ENCODE results near the gene POPDC3. TPM values are rescaled to one million over a fixed set of nuclear protein-coding genes. Genes with fewer than 3 reads are reported as not detected.

POPDC3 gene
- total and polyA plus RNA-seq, 2 of the 4 experiments (the other 2 are of a cell fraction): 22.7 to 25.8 TPM

GRCh38 chr6:105135907-105136430 is 43.8 kb downstream of the POPDC3 start:
- WGBS, 2 experiments (ENCODE audit: extremely low coverage in 2 of 2, insufficient read length in 1 of 2): 42% methylated on average over 2 of the region's 24 CpGs; no CpG with 5 or more reads in 1 of the 2 experiments
- Histone ChIP-seq H2AFZ (replicated peaks; ENCODE audit: low read length, poor library complexity) (peak overlapping the region; percentile 97), H3K9me3 (ENCODE audit: control insufficient read depth, insufficient read depth, low read length) (no peaks in the 10 kb centered on the region), H3K27ac (ENCODE audit: insufficient read depth, low read length) (peak overlapping the region; percentile 42; the same call in 1 of the 2 replicates), H2BK20ac (ENCODE audit: low read depth, low read length) (no peak overlapping the region), H4K5ac (ENCODE audit: low read depth, low read length) (no peak overlapping the region), H2BK120ac (ENCODE audit: low read depth, low read length) (no peak overlapping the region), H4K91ac (ENCODE audit: insufficient read depth, low read depth, low read length) (0 out of 2 replicates have a peak overlapping the region, but pooled peaks have one; percentile 1), H3K27me3 (ENCODE audit: control insufficient read depth, insufficient read depth, low read length) (no peaks in the 10 kb centered on the region), H3K9ac (ENCODE audit: low read depth, low read length) (peak overlapping the region; percentile 62), H3K14ac (replicated peaks; ENCODE audit: low read depth, low read length) (peak overlapping the region; percentile 92), H2BK15ac (ENCODE audit: low read depth, low read length) (no peak overlapping the region), H3K4me3 (ENCODE audit: insufficient read depth, low read depth, low read length) (peak overlapping the region; percentile 86), H2BK5ac (ENCODE audit: low read depth, low read length, poor library complexity, severe bottlenecking) (peak overlapping the region; percentile 30), H3K4me2 (ENCODE audit: low read depth, low read length) (peak overlapping the region; percentile 74), H3K23ac (ENCODE audit: low read depth, low read length) (peak overlapping the region; percentile 97; the same call in 1 of the 2 replicates), H3K56ac (ENCODE audit: extremely low read depth, insufficient read depth, low read length) (peak overlapping the region; percentile 83), H4K20me1 (ENCODE audit: insufficient read depth, low read length) (peaks cover 4% of the 10 kb centered on the region; the same call in 1 of the 2 replicates), H3K9me1 (ENCODE audit: insufficient read depth, low read length) (peaks cover 3% of the 10 kb centered on the region; the same call in 1 of the 2 replicates), H3K36me3 (ENCODE audit: control insufficient read depth, insufficient read depth, low read length) (no peaks in the 10 kb centered on the region; the same call in 1 of the 2 replicates), H4K8ac (ENCODE audit: low read depth in 2 of 2, low read length in 2 of 2) (peak overlapping the region in 1 of 2 experiments; percentile 38; a peak in 2 of 4 replicates), H2AK5ac (ENCODE audit: low read depth, low read length) (no peak overlapping the region), H3K4me1 (ENCODE audit: control insufficient read depth, insufficient read depth, low read length) (no peaks in the 10 kb centered on the region), H2AK9ac (replicated peaks; ENCODE audit: low read depth, low read length, poor library complexity) (peak overlapping the region; percentile 79), H3K18ac (ENCODE audit: low read depth, low read length) (no peak overlapping the region), H3K4ac (ENCODE audit: low read depth, low read length) (0 out of 2 replicates have a peak overlapping the region, but pooled peaks have one; percentile 39), H3K79me1 (ENCODE audit: low read depth in 1 of 2, low read length in 2 of 2) (peaks cover 4 to 20% of the 10 kb centered on the region in 2 experiments; a peak in 2 of 4 replicates)
- dilution Hi-C loops (cut with HindIII; ENCODE audit: low sequenced_read_pairs, unreplicated experiment) (no loop called here), intact Hi-C loops (cut with micrococcal nuclease) (loop anchor here (1.0 to 2.0 kb wide), 2 partner anchors 224 to 267 kb away; partner anchors contain the start of gene PREP), in situ Hi-C loops (cut with MboI; ENCODE audit: low sequenced_read_pairs) (no loop called here)
- peak; percentile 13 for ATAC-seq (ENCODE audit: low read depth)
- DNase-seq: peak; percentile 22
- CTCF ChIA-PET: interaction anchor here (1.0 to 1.4 kb wide), 4 partner anchors 9 to 192 kb away, joined by 3 to 4 read pairs (median 4); no protein-coding TSS in a partner anchor
- BruUV-seq (replicated peaks): no TSS peak
- POLR2A ChIA-PET (ENCODE audit: unreplicated experiment): interaction anchor here (0.6 kb wide), 1 partner anchor 19 kb away, joined by 3 read pairs; no protein-coding TSS in a partner anchor
- TF ChIP-seq RAD21 (IDR thresholded peaks at IDR 0.05; ENCODE audit: low read length): no peak
- TF ChIP-seq RFX5 (IDR thresholded peaks at IDR 0.05; ENCODE audit: low read depth, low read length): no peak

Data from IMR-90 (cell line).